OCI-LY3 (cell line): Measurements from ENCODE around the gene KLF14.

Source experiments
- CTCF ChIP-seq: fragments of 200-600, 300-600 bp; sonication (generic); IDR thresholded peaks from 2 replicates; pipeline ENCODE4 v1.5.1; 2014; ENCODE audit warnings: antibody characterized with exemption, low read length, low read depth
- EZH2phosphoT487 ChIP-seq: fragments of 200-600 bp; shearing (Covaris generic); IDR thresholded peaks from 2 replicates; pipeline ENCODE4 v1.6.1; 2018; ENCODE audit warnings: antibody characterized with exemption, mixed run types, low read depth

- TF ChIP-seq CTCF (no peak), EZH2phosphoT487 (no peak)
These were observed 34.8 kb upstream of the KLF14 start for GRCh38 chr7:130768854-130769253.
